K562 (cell line): ENCODE results near the gene SATB2. TPM values are rescaled to one million over a fixed set of nuclear protein-coding genes. Genes with fewer than 3 reads are reported as not detected.

Source experiments
- ATAC-seq: fragments of 200-7000 bp; cut with Tn5 transposase; 3 replicates; pipeline ENCODE4 v1.9.1; 2020; ENCODE audit warnings: moderate library complexity
- BruUV-seq: library from RNA; stranded (reverse); fragments of 400-500 nt; replicated peaks from 2 replicates; lab custom pipeline; 2021; lab: Mats Ljungman, UMichigan
- CTCF ChIA-PET: fragments of 300-600 bp; formaldehyde crosslinking; extraction: SDS; loops from one replicate; lab custom pipeline; 2021; ENCODE audit warnings: low intra/inter-chr PET ratio; lab: Yijun Ruan, JAX
- POLR2A ChIA-PET: fragments of 300-600, 350-650 bp; sonication (Branson Sonifier 250); formaldehyde crosslinking; extraction: SDS; loops from one replicate; lab custom pipeline; 2021; ENCODE audit warnings: antibody characterized with exemption, inconsistent platforms; lab: Yijun Ruan, JAX
- DNase-seq, 4 experiments: peaks; one replicate each; pipeline versions ENCODE4 v3.0.0 to v3.0.0-alpha.2; 2011 to 2018; ENCODE audit warnings: low spot score in 3 of 4, mixed read lengths in 3 of 4; ENCODE audit errors: extremely low read depth in 1 of 4
- FAIRE-seq: peaks from 2 replicates; lab custom pipeline; 2011; peaks lifted over from hg19 to GRCh38; lab: Jason Lieb, UNC
- H2AFZ ChIP-seq: 2 replicates; pipeline ENCODE4 v1.6.0; 2011; ENCODE audit warnings: low read depth, low read length, control low read depth, inconsistent platforms
- H3K27ac ChIP-seq: fragments of 200-600 bp; 3 replicates; pipeline ENCODE4 v1.8.0; 2011; ENCODE audit warnings: low read depth, mild to moderate bottlenecking, control low read depth, inconsistent platforms, low read length, moderate library complexity, mixed read lengths; ENCODE audit errors: extremely low read depth
- H3K27me3 ChIP-seq, 2 experiments: fragments of 300-600 bp in 1 of 2; 2 replicates in 1 of 2; 3 replicates in 1 of 2; pipeline versions ENCODE4 v1.6.0 to v1.8.0; 2011; ENCODE audit warnings: inconsistent platforms in 2 of 2, low read length in 2 of 2, mild to moderate bottlenecking in 1 of 2, mixed read lengths in 1 of 2, moderate library complexity in 1 of 2; ENCODE audit not compliant: control insufficient read depth in 2 of 2, insufficient read depth in 2 of 2
- H3K36me3 ChIP-seq: fragments of 300-600 bp; 3 replicates; pipeline ENCODE4 v1.8.0; 2011; ENCODE audit warnings: mild to moderate bottlenecking, low read length, inconsistent platforms; ENCODE audit not compliant: control insufficient read depth, insufficient read depth
- H3K4me1 ChIP-seq, 2 experiments: fragments of 200-600 bp in 1 of 2; replicated peaks in 1 of 2; 2 replicates in 1 of 2; 3 replicates in 1 of 2; pipeline versions ENCODE4 v1.5.1 to v1.8.0; 2011; ENCODE audit warnings: inconsistent platforms in 2 of 2, low read length in 2 of 2, mild to moderate bottlenecking in 1 of 2, mixed read lengths in 1 of 2, moderate library complexity in 1 of 2; ENCODE audit not compliant: control insufficient read depth in 2 of 2, insufficient read depth in 2 of 2
- H3K4me2 ChIP-seq: 2 replicates; pipeline ENCODE4 v1.6.1; 2011; ENCODE audit warnings: low read length, control low read depth, inconsistent platforms, mixed read lengths; ENCODE audit not compliant: insufficient read depth
- H3K4me3 ChIP-seq: fragments of 200-600 bp; sonication (generic), shearing (Covaris generic); 2 replicates; pipeline ENCODE4 v1.5.1; 2016; ENCODE audit warnings: control low read depth, inconsistent platforms
- H3K79me2 ChIP-seq: fragments of 200-600 bp; 3 replicates; pipeline ENCODE4 v1.8.0; 2011; ENCODE audit warnings: low read length, inconsistent platforms; ENCODE audit not compliant: control insufficient read depth, insufficient read depth
- H3K9ac ChIP-seq, 2 experiments: 2 replicates each; pipeline versions ENCODE4 v1.6.0 to v1.6.1; 2011; ENCODE audit warnings: low read depth in 2 of 2, low read length in 2 of 2, control low read depth in 1 of 2, inconsistent platforms in 1 of 2, mild to moderate bottlenecking in 1 of 2, mixed read lengths in 1 of 2; ENCODE audit not compliant: insufficient read depth in 1 of 2
- H3K9me1 ChIP-seq: one replicate; pipeline ENCODE4 v1.6.0; 2011; ENCODE audit warnings: inconsistent platforms, mild to moderate bottlenecking, low read length, moderate library complexity; ENCODE audit not compliant: control insufficient read depth, insufficient read depth
- H3K9me3 ChIP-seq: replicated peaks from 2 replicates; pipeline ENCODE4 v1.5.1; 2011; ENCODE audit warnings: low read depth, low read length, inconsistent platforms; ENCODE audit not compliant: control insufficient read depth, insufficient read depth
- H4K20me1 ChIP-seq: replicated peaks from 2 replicates; pipeline ENCODE4 v1.6.1; 2011; ENCODE audit warnings: low read length, inconsistent platforms, mixed read lengths; ENCODE audit not compliant: control insufficient read depth, insufficient read depth
- CBX8 ChIP-seq: fragments of 200-600 bp; sonication (generic); IDR thresholded peaks from 2 replicates; pipeline ENCODE4 v1.6.1; 2012; ENCODE audit warnings: borderline replicate concordance, mixed run types, low read depth, mild to moderate bottlenecking, moderate library complexity, mixed read lengths, low read length, control low read depth, inconsistent platforms; ENCODE audit not compliant: poor library complexity, severe bottlenecking; ENCODE audit errors: extremely low read depth
- FOXA3 ChIP-seq, 2 experiments: fragments of 450-650 bp in 1 of 2; sonication (generic) in 1 of 2; formaldehyde crosslinking; IDR thresholded peaks in 1 of 2; conservative IDR thresholded peaks in 1 of 2; 2 replicates each; pipeline versions ENCODE4 v1.4.0 to v1.8.0; 2020 to 2022; ENCODE audit warnings: mild to moderate bottlenecking in 2 of 2, missing genetic modification reagents in 1 of 2
- GABPB1 ChIP-seq: sonication (generic); formaldehyde crosslinking; IDR thresholded peaks from 2 replicates; pipeline ENCODE4 v1.8.0; 2022; ENCODE audit warnings: mild to moderate bottlenecking, missing genetic modification reagents
- PYGO2 ChIP-seq: fragments of 450-650 bp; IDR thresholded peaks from 2 replicates; pipeline ENCODE4 v1.6.1; 2016; ENCODE audit warnings: mild to moderate bottlenecking, missing genetic modification characterization, moderate library complexity, missing compliant biosample characterization
- SRF ChIP-seq, 2 experiments: fragments of 250-450, 450-650 bp in 1 of 2; sonication (Bioruptor Pico) in 1 of 2; sonication (generic) in 1 of 2; formaldehyde crosslinking; IDR thresholded peaks; 2 replicates each; pipeline versions ENCODE4 v1.5.0 to v1.5.1; 2020 to 2022; ENCODE audit warnings: mild to moderate bottlenecking in 1 of 2, missing genetic modification reagents in 1 of 2
- STAG1 ChIP-seq: sonication (generic); formaldehyde crosslinking; IDR thresholded peaks from 2 replicates; pipeline ENCODE4 v1.5.0; 2020; ENCODE audit warnings: missing genetic modification reagents, borderline replicate concordance
- ZNF282 ChIP-seq: sonication (generic); formaldehyde crosslinking; IDR thresholded peaks from 2 replicates; pipeline ENCODE4 v1.8.1; 2023; ENCODE audit warnings: missing genetic modification reagents
- WGBS: fragments of 100-300 bp; shearing (Covaris generic); methylation state at CpG from one replicate; pipeline ENCODE4 v1.1.6; 2016; ENCODE audit warnings: low coverage, mixed read lengths; ENCODE audit not compliant: insufficient coverage; ENCODE audit errors: missing lambda C conversion rate; 5-methylcytosine and 5-hydroxymethylcytosine counted together
- in situ Hi-C: fragments of 300-500 bp; cut with MboI; formaldehyde crosslinking; loops from 4 replicates; pipeline ENCODE4 v1.15.0; 2018; ENCODE audit warnings: inconsistent platforms, mixed read lengths
- intact Hi-C: fragments of 100-400 bp; cut with micrococcal nuclease; formaldehyde crosslinking; loops from 2 replicates; pipeline ENCODE4 v1.14.2; 2022
- polyA plus RNA-seq, 8 experiments: library from polyadenylated mRNA; depleted of rRNA in 4 of 8; stranded (reverse) in 5 of 8; unstranded in 3 of 8; fragments of >200 nt; fragmentation: Nextera tagmentation in 2 of 8; fragmentation: Illumina TruSeq in 1 of 8; extraction: Ambion mirVana in 2 of 8; extraction: Trizol in 1 of 8; gene quantifications; 2 replicates each; pipeline versions ENCODE4 v1.2.1 to v1.2.3, GENCODE V29; 2011 to 2014; ENCODE audit warnings: inconsistent platforms in 1 of 8, missing spikeins in 1 of 8
- total RNA-seq, 7 experiments: library from RNA; depleted of rRNA in 6 of 7; stranded (reverse); fragments of >200 nt in 6 of 7; fragmentation: Illumina TruSeq in 2 of 7; extraction: Trizol in 2 of 7; gene quantifications; 2 replicates each; pipeline versions ENCODE4 v1.2.1 to v1.2.3, GENCODE V29; 2011 to 2021; ENCODE audit warnings: low replicate concordance in 1 of 7
- TF ChIP-seq, protein P1 (sequence below): fragments of 250-450 bp; sonication (Bioruptor Pico); IDR thresholded peaks from 2 replicates; pipeline ENCODE4 v1.8.0; 2022; ENCODE audit warnings: inconsistent platforms
- TF ChIP-seq, protein P2 (sequence below): fragments of 250-450 bp; sonication (Bioruptor Pico); IDR thresholded peaks from 2 replicates; pipeline ENCODE4 v1.5.1; 2021; ENCODE audit warnings: mild to moderate bottlenecking

SATB2 gene
- total and polyA plus RNA-seq, 9 of the 15 experiments (the other 6 are each of a cell fraction or from before 2014, with no cell fraction given), result 4.5 to 34.0 (median 15.1) TPM

DNA sequence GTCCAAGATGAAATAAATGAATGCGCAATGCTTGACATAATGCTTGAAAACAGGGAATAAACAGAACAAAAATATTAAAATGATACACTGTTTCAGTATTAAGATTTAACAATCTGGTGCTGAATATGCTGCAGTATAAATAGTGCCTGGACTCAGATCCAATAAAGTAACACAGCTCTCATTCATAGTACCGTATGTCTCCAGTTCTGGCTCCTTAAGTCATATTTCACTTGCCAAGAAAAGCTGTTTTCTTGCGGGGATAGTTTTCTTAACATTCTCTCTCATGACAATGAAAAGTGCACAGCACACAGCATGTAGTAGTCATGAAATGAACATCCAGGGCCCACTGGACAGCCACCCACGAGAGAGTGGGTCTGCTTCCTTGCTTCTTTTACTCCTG, 74.7 kb downstream of the SATB2 start (continued):
- no peak for TF ChIP-seq ZNF282 (CRISPR knock-in tag)
- TF ChIP-seq FOXA3 (CRISPR knock-in tag; conservative IDR thresholded peaks at IDR 0.05 in 1 of 2, IDR thresholded peaks at IDR 0.05 in 1 of 2), result no peak
- no peak for TF ChIP-seq GABPB1 (CRISPR knock-in tag)
- TF ChIP-seq, protein P1, sequence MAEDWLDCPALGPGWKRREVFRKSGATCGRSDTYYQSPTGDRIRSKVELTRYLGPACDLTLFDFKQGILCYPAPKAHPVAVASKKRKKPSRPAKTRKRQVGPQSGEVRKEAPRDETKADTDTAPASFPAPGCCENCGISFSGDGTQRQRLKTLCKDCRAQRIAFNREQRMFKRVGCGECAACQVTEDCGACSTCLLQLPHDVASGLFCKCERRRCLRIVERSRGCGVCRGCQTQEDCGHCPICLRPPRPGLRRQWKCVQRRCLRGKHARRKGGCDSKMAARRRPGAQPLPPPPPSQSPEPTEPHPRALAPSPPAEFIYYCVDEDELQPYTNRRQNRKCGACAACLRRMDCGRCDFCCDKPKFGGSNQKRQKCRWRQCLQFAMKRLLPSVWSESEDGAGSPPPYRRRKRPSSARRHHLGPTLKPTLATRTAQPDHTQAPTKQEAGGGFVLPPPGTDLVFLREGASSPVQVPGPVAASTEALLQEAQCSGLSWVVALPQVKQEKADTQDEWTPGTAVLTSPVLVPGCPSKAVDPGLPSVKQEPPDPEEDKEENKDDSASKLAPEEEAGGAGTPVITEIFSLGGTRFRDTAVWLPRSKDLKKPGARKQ (CRISPR knock-in tag), result no peak
- no peak for TF ChIP-seq CBX8
- no peak for TF ChIP-seq SRF (CRISPR knock-in tag; IDR thresholded peaks at IDR 0.05)

DNA sequence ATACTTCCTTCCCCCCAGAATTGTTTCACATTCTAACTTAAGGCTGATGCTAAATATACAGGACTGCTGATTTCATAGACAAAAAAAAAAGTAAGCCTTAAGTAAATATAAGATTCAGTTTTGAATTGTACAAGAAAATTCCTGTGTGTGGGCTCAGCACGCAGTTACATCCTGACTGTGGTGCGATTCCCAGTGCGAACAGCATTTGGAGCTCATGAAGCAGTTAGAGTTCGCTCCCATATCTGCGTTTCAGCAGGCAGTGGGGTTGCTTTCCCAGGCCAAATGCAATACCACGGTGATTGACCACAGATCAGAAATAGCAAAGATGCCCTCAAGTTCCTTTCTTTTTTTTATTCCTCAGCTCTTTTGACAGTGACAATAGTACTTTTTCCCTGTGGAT, 75.6 kb downstream of the SATB2 start:
- ChIA-PET POLR2A (no interaction called here), CTCF (no interaction called here)
- no peak overlapping the region for H3K27ac ChIP-seq
- TF ChIP-seq, protein P2, sequence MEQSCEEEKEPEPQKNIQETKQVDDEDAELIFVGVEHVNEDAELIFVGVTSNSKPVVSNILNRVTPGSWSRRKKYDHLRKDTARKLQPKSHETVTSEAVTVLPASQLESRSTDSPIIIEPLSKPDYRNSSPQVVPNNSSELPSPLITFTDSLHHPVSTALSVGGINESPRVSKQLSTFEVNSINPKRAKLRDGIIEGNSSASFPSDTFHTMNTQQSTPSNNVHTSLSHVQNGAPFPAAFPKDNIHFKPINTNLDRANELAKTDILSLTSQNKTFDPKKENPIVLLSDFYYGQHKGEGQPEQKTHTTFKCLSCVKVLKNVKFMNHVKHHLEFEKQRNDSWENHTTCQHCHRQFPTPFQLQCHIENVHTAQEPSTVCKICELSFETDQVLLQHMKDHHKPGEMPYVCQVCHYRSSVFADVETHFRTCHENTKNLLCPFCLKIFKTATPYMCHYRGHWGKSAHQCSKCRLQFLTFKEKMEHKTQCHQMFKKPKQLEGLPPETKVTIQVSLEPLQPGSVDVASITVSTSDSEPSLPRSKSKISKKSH (CRISPR knock-in tag), result no peak
- TF ChIP-seq STAG1, result no peak
- no peak for TF ChIP-seq PYGO2
- no peak overlapping the region for H2AFZ ChIP-seq
- in situ Hi-C loops (no loop called here), intact Hi-C loops (no loop called here)
- H3K27me3 ChIP-seq, result no peaks in the 10 kb centered on the region
- no peak overlapping the region for H3K4me2 ChIP-seq
- BruUV-seq, result no TSS peak
- no peaks in the 10 kb centered on the region for H4K20me1 ChIP-seq
- H3K4me1 ChIP-seq, result no peaks in the 10 kb centered on the region; a peak in 1 of 5 replicates
- H3K9me3 ChIP-seq, result no peaks in the 10 kb centered on the region
- H3K36me3 ChIP-seq, result peaks cover 85% of the 10 kb centered on the region
- WGBS, result 98% methylated on average over 4 of the region's 6 CpGs
- H3K4me3 ChIP-seq, result no peak overlapping the region
- peaks cover 19% of the 10 kb centered on the region; the same call in 2 of the 3 replicates for H3K79me2 ChIP-seq
- no peak for DNase-seq
- no peak overlapping the region for H3K9ac ChIP-seq
- no peak for ATAC-seq
- no peak for FAIRE-seq
- H3K9me1 ChIP-seq, result no peaks in the 10 kb centered on the region
